H9 (cell line): ENCODE data around the gene EEIG2. TPM values are rescaled to one million over a fixed set of nuclear protein-coding genes. Genes with fewer than 3 reads are reported as not detected.

Source experiments
- DNase-seq: peaks from one replicate; pipeline ENCODE4 v3.0.0-alpha.2; 2017
- H2AFZ ChIP-seq: one replicate; pipeline ENCODE4 v1.6.1; 2013; ENCODE audit warnings: mild to moderate bottlenecking, low read length, control low read depth, moderate library complexity
- H2AK5ac ChIP-seq: 2 replicates; pipeline ENCODE4 v1.6.1; 2013; ENCODE audit warnings: low read length, control low read depth, mixed read lengths; ENCODE audit not compliant: insufficient read length
- H2BK120ac ChIP-seq: one replicate; pipeline ENCODE4 v1.6.1; 2013; ENCODE audit warnings: low read depth, mild to moderate bottlenecking, low read length, control low read depth, inconsistent platforms; ENCODE audit not compliant: poor library complexity, severe bottlenecking
- H2BK12ac ChIP-seq: 2 replicates; pipeline ENCODE4 v1.6.1; 2013; ENCODE audit warnings: low read length, control low read depth, mixed read lengths, low read depth; ENCODE audit not compliant: insufficient read length
- H2BK15ac ChIP-seq: 2 replicates; pipeline ENCODE4 v1.6.1; 2013; ENCODE audit warnings: low read depth, low read length, control low read depth
- H2BK20ac ChIP-seq: one replicate; pipeline ENCODE4 v1.6.1; 2013; ENCODE audit warnings: low read depth, mild to moderate bottlenecking, low read length, control low read depth, inconsistent platforms; ENCODE audit not compliant: poor library complexity, severe bottlenecking
- H2BK5ac ChIP-seq: 2 replicates; pipeline ENCODE4 v1.6.1; 2013; ENCODE audit warnings: low read length, control low read depth, mixed read lengths; ENCODE audit not compliant: insufficient read length
- H3K14ac ChIP-seq: 2 replicates; pipeline ENCODE4 v1.6.1; 2013; ENCODE audit warnings: low read length, control low read depth; ENCODE audit not compliant: insufficient read depth
- H3K18ac ChIP-seq: 2 replicates; pipeline ENCODE4 v1.6.1; 2013; ENCODE audit warnings: low read depth, mild to moderate bottlenecking, mixed read lengths, low read length, control low read depth; ENCODE audit not compliant: insufficient read length
- H3K23ac ChIP-seq: 2 replicates; pipeline ENCODE4 v1.6.1; 2013; ENCODE audit warnings: low read length, control low read depth, mixed read lengths, low read depth; ENCODE audit not compliant: insufficient read length
- H3K23me2 ChIP-seq: 2 replicates; pipeline ENCODE4 v1.6.1; 2013; ENCODE audit warnings: low read depth, mild to moderate bottlenecking, mixed read lengths, low read length, control low read depth; ENCODE audit not compliant: insufficient read length, poor library complexity, severe bottlenecking
- H3K27ac ChIP-seq: 2 replicates; pipeline ENCODE4 v1.5.1; 2013; ENCODE audit warnings: low read length, control low read depth, mixed read lengths, low read depth; ENCODE audit not compliant: insufficient read length
- H3K27me3 ChIP-seq: 2 replicates; pipeline ENCODE4 v1.6.1; 2013; ENCODE audit warnings: low read length, control low read depth, inconsistent platforms; ENCODE audit not compliant: insufficient read depth
- H3K4ac ChIP-seq: 2 replicates; pipeline ENCODE4 v1.6.1; 2013; ENCODE audit warnings: low read depth, mild to moderate bottlenecking, control low read depth, inconsistent platforms, low read length, moderate library complexity
- H3K4me1 ChIP-seq: 2 replicates; pipeline ENCODE4 v1.6.1; 2013; ENCODE audit warnings: low read length, control low read depth, inconsistent platforms; ENCODE audit not compliant: insufficient read depth
- H3K4me2 ChIP-seq: 2 replicates; pipeline ENCODE4 v1.6.1; 2013; ENCODE audit warnings: low read length, control low read depth, mixed read lengths; ENCODE audit not compliant: insufficient read length, insufficient read depth
- H3K56ac ChIP-seq: 2 replicates; pipeline ENCODE4 v1.6.1; 2013; ENCODE audit warnings: low read depth, mild to moderate bottlenecking, mixed read lengths, low read length, control low read depth; ENCODE audit not compliant: insufficient read length
- H3K79me1 ChIP-seq: 2 replicates; pipeline ENCODE4 v1.6.1; 2013; ENCODE audit warnings: low read depth, mild to moderate bottlenecking, moderate library complexity, low read length, control low read depth, inconsistent platforms; ENCODE audit not compliant: insufficient read depth, poor library complexity, severe bottlenecking
- H3K79me2 ChIP-seq: 2 replicates; pipeline ENCODE4 v1.6.1; 2013; ENCODE audit warnings: low read length, control low read depth, inconsistent platforms; ENCODE audit not compliant: insufficient read depth
- H3K9ac ChIP-seq: 2 replicates; pipeline ENCODE4 v1.6.1; 2013; ENCODE audit warnings: low read length, control low read depth, mixed read lengths; ENCODE audit not compliant: insufficient read length; ENCODE audit errors: extremely low read depth
- H3K9me3 ChIP-seq: one replicate; pipeline ENCODE4 v1.6.1; 2013; ENCODE audit warnings: low read depth, low read length, inconsistent platforms; ENCODE audit not compliant: control insufficient read depth
- H3T11ph ChIP-seq: one replicate; pipeline ENCODE4 v1.6.1; 2013; ENCODE audit warnings: mild to moderate bottlenecking, low read length, control low read depth, inconsistent platforms
- H4K20me1 ChIP-seq: one replicate; pipeline ENCODE4 v1.6.1; 2013; ENCODE audit not compliant: control insufficient read depth, insufficient read length, insufficient read depth
- H4K5ac ChIP-seq: 2 replicates; pipeline ENCODE4 v1.6.1; 2013; ENCODE audit warnings: low read depth, mild to moderate bottlenecking, mixed read lengths, low read length, control low read depth; ENCODE audit not compliant: insufficient read length
- H4K8ac ChIP-seq: replicated peaks from 2 replicates; pipeline ENCODE4 v1.6.1; 2013; ENCODE audit warnings: low read length, control low read depth, mixed read lengths, low read depth; ENCODE audit not compliant: insufficient read length
- H4K91ac ChIP-seq: 2 replicates; pipeline ENCODE4 v1.6.1; 2013; ENCODE audit warnings: low read depth, mild to moderate bottlenecking, moderate library complexity, mixed read lengths, low read length, control low read depth; ENCODE audit not compliant: insufficient read length
- H3K27ac Mint-ChIP-seq, 3 experiments: 2 replicates in 2 of 3; 3 replicates in 1 of 3; pipeline ENCODE4 v1.8.0; 2020 to 2021; ENCODE audit warnings: mixed read lengths in 3 of 3, mild to moderate bottlenecking in 1 of 3, moderate library complexity in 1 of 3
- H3K27me3 Mint-ChIP-seq: 2 replicates; pipeline ENCODE4 v1.8.0; 2021; ENCODE audit warnings: low read depth, mild to moderate bottlenecking, moderate library complexity, mixed read lengths
- H3K36me3 Mint-ChIP-seq, 3 experiments: 2 replicates in 2 of 3; 3 replicates in 1 of 3; pipeline ENCODE4 v1.8.0; 2020 to 2021; ENCODE audit warnings: low read depth in 3 of 3, mixed read lengths in 3 of 3; ENCODE audit not compliant: insufficient read depth in 1 of 3
- H3K4me1 Mint-ChIP-seq, 2 experiments: 2 replicates each; pipeline ENCODE4 v1.8.0; 2020; ENCODE audit warnings: mixed read lengths in 2 of 2
- H3K4me3 Mint-ChIP-seq, 2 experiments: 2 replicates in 1 of 2; 3 replicates in 1 of 2; pipeline ENCODE4 v1.8.0; 2020 to 2021; ENCODE audit warnings: mild to moderate bottlenecking in 2 of 2, mixed read lengths in 2 of 2, moderate library complexity in 1 of 2
- H3K9me3 Mint-ChIP-seq, 2 experiments: 2 replicates in 1 of 2; 3 replicates in 1 of 2; pipeline ENCODE4 v1.8.0; 2020; ENCODE audit warnings: mild to moderate bottlenecking in 2 of 2, mixed read lengths in 2 of 2, moderate library complexity in 1 of 2
- WGBS: extraction: QIAGEN DNeasy Blood & Tissue Kit; methylation state at CpG from one replicate; pipeline ENCODE4 v1.1.7; 2013; ENCODE audit warnings: missing lambda C conversion rate, low lambda C conversion rate, mixed read lengths; ENCODE audit not compliant: insufficient read length; ENCODE audit errors: extremely low coverage; 5-methylcytosine and 5-hydroxymethylcytosine counted together
- total RNA-seq: library from RNA; stranded (reverse); gene quantifications from 2 replicates; pipeline ENCODE4 v1.2.1, GENCODE V29; 2021
- TF ChIP-seq, protein P1 (sequence below): fragments of 200-600 bp; sonication (generic); conservative IDR thresholded peaks from 3 replicates; pipeline ENCODE4 v1.8.0; 2021; ENCODE audit warnings: antibody characterized with exemption, mild to moderate bottlenecking

Gene EEIG2
- total RNA-seq, 1 experiment from 2014 or later = 17.0 TPM

DNA sequence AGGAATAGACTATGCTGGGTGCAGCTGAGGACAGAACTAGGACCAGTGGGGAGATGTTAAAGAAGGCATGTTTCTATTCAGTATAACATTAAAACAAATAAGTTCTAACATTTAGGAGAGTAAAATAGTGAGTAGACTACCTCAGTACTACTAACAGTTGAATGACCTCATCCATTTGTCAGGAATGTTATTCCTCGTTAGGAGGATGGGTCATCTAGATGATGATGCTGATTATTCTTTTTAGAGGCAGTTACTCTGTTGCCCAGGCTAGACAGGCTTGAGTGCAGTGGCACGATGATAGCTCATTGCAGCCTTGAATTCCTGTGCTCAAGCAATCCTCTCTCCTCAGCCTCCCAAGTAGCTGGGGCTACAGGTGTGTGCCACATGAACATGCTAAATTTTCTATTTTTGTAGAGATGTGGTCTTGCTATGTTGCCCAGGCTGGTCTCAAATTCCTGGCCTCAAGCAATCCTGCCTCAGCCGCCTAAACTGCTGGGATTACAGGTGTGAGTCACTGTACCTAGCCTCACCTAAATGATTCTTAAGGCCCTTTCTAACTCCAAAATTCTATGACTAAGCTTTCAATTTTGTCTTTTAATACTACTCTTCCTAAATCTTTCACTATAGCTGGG lies 9.3 kb downstream of the EEIG2 start:
- H2AK5ac ChIP-seq = no peak overlapping the region
- peaks cover 0 to 2% of the 10 kb centered on the region in 2 experiments; a peak in 1 of 5 replicates for H3K9me3 Mint-ChIP-seq

More for the DNA sequence above, 9.3 kb downstream of the EEIG2 start:
- H3K4me2 ChIP-seq = no peak overlapping the region
- H2BK15ac ChIP-seq = no peak overlapping the region
- TF ChIP-seq, protein P1, sequence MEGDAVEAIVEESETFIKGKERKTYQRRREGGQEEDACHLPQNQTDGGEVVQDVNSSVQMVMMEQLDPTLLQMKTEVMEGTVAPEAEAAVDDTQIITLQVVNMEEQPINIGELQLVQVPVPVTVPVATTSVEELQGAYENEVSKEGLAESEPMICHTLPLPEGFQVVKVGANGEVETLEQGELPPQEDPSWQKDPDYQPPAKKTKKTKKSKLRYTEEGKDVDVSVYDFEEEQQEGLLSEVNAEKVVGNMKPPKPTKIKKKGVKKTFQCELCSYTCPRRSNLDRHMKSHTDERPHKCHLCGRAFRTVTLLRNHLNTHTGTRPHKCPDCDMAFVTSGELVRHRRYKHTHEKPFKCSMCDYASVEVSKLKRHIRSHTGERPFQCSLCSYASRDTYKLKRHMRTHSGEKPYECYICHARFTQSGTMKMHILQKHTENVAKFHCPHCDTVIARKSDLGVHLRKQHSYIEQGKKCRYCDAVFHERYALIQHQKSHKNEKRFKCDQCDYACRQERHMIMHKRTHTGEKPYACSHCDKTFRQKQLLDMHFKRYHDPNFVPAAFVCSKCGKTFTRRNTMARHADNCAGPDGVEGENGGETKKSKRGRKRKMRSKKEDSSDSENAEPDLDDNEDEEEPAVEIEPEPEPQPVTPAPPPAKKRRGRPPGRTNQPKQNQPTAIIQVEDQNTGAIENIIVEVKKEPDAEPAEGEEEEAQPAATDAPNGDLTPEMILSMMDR = no peak
- no peak overlapping the region for H3T11ph ChIP-seq
- H3K27ac ChIP-seq = no peak overlapping the region
- no peak overlapping the region for H2BK12ac ChIP-seq
- no peak overlapping the region for H3K23ac ChIP-seq
- no peak overlapping the region for H2AFZ ChIP-seq
- no peak overlapping the region for H3K56ac ChIP-seq
- no peak overlapping the region for H4K91ac ChIP-seq
- no peaks in the 10 kb centered on the region for H3K23me2 ChIP-seq
- no peaks in the 10 kb centered on the region for H3K9me3 ChIP-seq
- H3K4me1 ChIP-seq = no peaks in the 10 kb centered on the region
- no peak overlapping the region for H3K18ac ChIP-seq
- peaks cover 1 to 2% of the 10 kb centered on the region in 2 experiments for H3K4me1 Mint-ChIP-seq
- H3K36me3 Mint-ChIP-seq = peaks cover 0 to 3% (median 1%) of the 10 kb centered on the region in 3 experiments; a peak in 4 of 7 replicates
- H4K5ac ChIP-seq = no peak overlapping the region
- H3K14ac ChIP-seq = no peak overlapping the region
- H3K9ac ChIP-seq = no peak overlapping the region
- WGBS = no CpG with 5 or more reads among the region's 3 CpGs
- H3K79me2 ChIP-seq = peaks cover 2% of the 10 kb centered on the region; the same call in 1 of the 2 replicates
- H3K27ac Mint-ChIP-seq = no peak overlapping the region
- no peak overlapping the region for H3K4me3 Mint-ChIP-seq
- H2BK120ac ChIP-seq = no peak overlapping the region
- H3K4ac ChIP-seq = no peak overlapping the region
- no peaks in the 10 kb centered on the region for H3K27me3 ChIP-seq
- no peak overlapping the region for H2BK5ac ChIP-seq
- H4K20me1 ChIP-seq = no peaks in the 10 kb centered on the region
- H2BK20ac ChIP-seq = no peak overlapping the region
- H3K79me1 ChIP-seq = no peaks in the 10 kb centered on the region
- H3K27me3 Mint-ChIP-seq = no peaks in the 10 kb centered on the region
- no peak overlapping the region for H4K8ac ChIP-seq
- no peak for DNase-seq
